SK-N-SH (cell line): ENCODE results near the gene ZW10. TPM values are rescaled to one million over a fixed set of nuclear protein-coding genes. Genes with fewer than 3 reads are reported as not detected.

Experiments
- CTCF ChIA-PET: fragments of 300-600, 350-600 bp; formaldehyde crosslinking; extraction: SDS; loops from one replicate; lab custom pipeline; 2021; lab: Yijun Ruan, JAX
- POLR2A ChIA-PET: fragments of 350-600 bp; sonication (Branson Sonifier 250); formaldehyde crosslinking; extraction: SDS; loops from one replicate; lab custom pipeline; 2020; ENCODE audit warnings: antibody characterized with exemption, inconsistent platforms; lab: Yijun Ruan, JAX
- DNase-seq: peaks from one replicate; pipeline ENCODE4 v3.0.0; 2012
- H2AFZ ChIP-seq: fragments of 200-600 bp; sonication (generic); 2 replicates; pipeline ENCODE4 v1.8.1; 2016; ENCODE audit warnings: antibody characterized with exemption, mild to moderate bottlenecking, low read depth
- H3F3A ChIP-seq: fragments of 200-600 bp; sonication (generic); replicated peaks from 2 replicates; pipeline ENCODE3; 2016; ENCODE audit warnings: antibody characterized with exemption, mild to moderate bottlenecking; ENCODE audit not compliant: insufficient read depth
- H3K27ac ChIP-seq, 2 experiments: fragments of 200-500 bp in 1 of 2; fragments of 200-600 bp in 1 of 2; sonication (Bioruptor generic) in 1 of 2; sonication (generic), shearing (Covaris generic) in 1 of 2; 2 replicates each; pipeline versions ENCODE4 v1.5.1 to v1.6.1; 2014 to 2016; ENCODE audit warnings: low read depth in 2 of 2, inconsistent platforms in 1 of 2, low read length in 1 of 2, mild to moderate bottlenecking in 1 of 2, mixed read lengths in 1 of 2
- H3K27me3 ChIP-seq: fragments of 200-600 bp; sonication (generic), shearing (Covaris generic); 2 replicates; pipeline ENCODE4 v1.6.1; 2016; ENCODE audit warnings: mixed run types; ENCODE audit not compliant: insufficient read depth
- H3K36me3 ChIP-seq, 2 experiments: fragments of 200-500 bp in 1 of 2; fragments of 200-600 bp in 1 of 2; sonication (Bioruptor generic) in 1 of 2; sonication (generic) in 1 of 2; replicated peaks in 1 of 2; 2 replicates each; pipeline versions ENCODE3 to v1.5.1; 2014 to 2016; ENCODE audit warnings: low read length in 1 of 2, mild to moderate bottlenecking in 1 of 2; ENCODE audit not compliant: insufficient read depth in 2 of 2, control insufficient read depth in 1 of 2
- H3K4me1 ChIP-seq, 2 experiments: fragments of 200-500 bp in 1 of 2; fragments of 200-600 bp in 1 of 2; sonication (Bioruptor generic) in 1 of 2; sonication (generic), shearing (Covaris generic) in 1 of 2; 2 replicates each; pipeline versions ENCODE4 v1.5.1 to v1.6.1; 2014 to 2016; ENCODE audit warnings: low read depth in 1 of 2, low read length in 1 of 2, mixed run types in 1 of 2; ENCODE audit not compliant: insufficient read depth in 2 of 2, control insufficient read depth in 1 of 2
- H3K4me2 ChIP-seq: fragments of 200-600 bp; sonication (generic), shearing (Covaris generic); 2 replicates; pipeline ENCODE4 v1.6.1; 2017; ENCODE audit warnings: mixed run types
- H3K4me3 ChIP-seq, 2 experiments: fragments of 200-500 bp in 1 of 2; fragments of 200-600 bp in 1 of 2; sonication (Bioruptor generic) in 1 of 2; sonication (generic), shearing (Covaris generic) in 1 of 2; 2 replicates each; pipeline versions ENCODE4 v1.5.1 to v1.8.1; 2014 to 2016; ENCODE audit warnings: low read depth in 2 of 2, inconsistent platforms in 1 of 2, low read length in 1 of 2, mild to moderate bottlenecking in 1 of 2, mixed read lengths in 1 of 2, moderate library complexity in 1 of 2
- H3K79me2 ChIP-seq: fragments of 200-600 bp; sonication (generic); 2 replicates; pipeline ENCODE4 v1.8.1; 2017; ENCODE audit warnings: mild to moderate bottlenecking; ENCODE audit not compliant: insufficient read depth
- H3K9ac ChIP-seq: fragments of 200-600 bp; sonication (generic); 2 replicates; pipeline ENCODE4 v1.6.1; 2017; ENCODE audit warnings: mixed run types
- H3K9me2 ChIP-seq: fragments of 200-600 bp; sonication (generic); 2 replicates; pipeline ENCODE4 v1.6.1; 2017; ENCODE audit warnings: mixed run types
- H3K9me3 ChIP-seq: fragments of 200-600 bp; sonication (generic); 2 replicates; pipeline ENCODE4 v1.6.1; 2017; ENCODE audit warnings: mixed run types, mild to moderate bottlenecking, moderate library complexity
- H4K20me1 ChIP-seq: fragments of 200-600 bp; sonication (generic); 2 replicates; pipeline ENCODE4 v1.6.1; 2017; ENCODE audit warnings: mild to moderate bottlenecking, mixed run types; ENCODE audit not compliant: insufficient read depth
- CHD2 ChIP-seq: fragments of 150-350 bp; IDR thresholded peaks from 2 replicates; pipeline ENCODE4 v1.6.1; 2018; ENCODE audit warnings: low read length; ENCODE audit not compliant: partially characterized antibody
- FOXJ3 ChIP-seq: sonication (generic); formaldehyde crosslinking; IDR thresholded peaks from 2 replicates; pipeline ENCODE4 v1.5.1; 2020; ENCODE audit warnings: mild to moderate bottlenecking, missing genetic modification reagents
- FOXM1 ChIP-seq: IDR thresholded peaks from 2 replicates; pipeline ENCODE4 v1.4.0; 2012; ENCODE audit warnings: low read depth, mild to moderate bottlenecking
- GABPA ChIP-seq: IDR thresholded peaks from 2 replicates; pipeline ENCODE4 v1.4.0; 2012; ENCODE audit warnings: low read depth, mild to moderate bottlenecking
- GATA2 ChIP-seq: sonication (generic); formaldehyde crosslinking; IDR thresholded peaks from 2 replicates; pipeline ENCODE4 v1.5.0; 2020; ENCODE audit warnings: mild to moderate bottlenecking, missing genetic modification reagents
- JUND ChIP-seq: IDR thresholded peaks from 2 replicates; pipeline ENCODE4 v1.4.0; 2012
- MEF2A ChIP-seq: IDR thresholded peaks from 2 replicates; pipeline ENCODE4 v1.4.0; 2012; ENCODE audit warnings: low read depth, borderline replicate concordance
- NFIC ChIP-seq: IDR thresholded peaks from 2 replicates; pipeline ENCODE4 v1.4.0; 2012; ENCODE audit warnings: borderline replicate concordance
- POLR2AphosphoS5 ChIP-seq: IDR thresholded peaks from 2 replicates; pipeline ENCODE4 v1.6.1; 2012; ENCODE audit warnings: low read depth, low read length
- RCOR1 ChIP-seq: fragments of 150-350 bp; IDR thresholded peaks from 2 replicates; pipeline ENCODE4 v1.6.1; 2017; ENCODE audit warnings: antibody characterized with exemption, low read length
- RFX5 ChIP-seq: IDR thresholded peaks from 2 replicates; pipeline ENCODE4 v1.6.1; 2012; ENCODE audit warnings: mild to moderate bottlenecking, improper control_type of control experiment, low read length
- SIN3A ChIP-seq: IDR thresholded peaks from 2 replicates; pipeline ENCODE4 v1.6.1; 2012; ENCODE audit warnings: low read depth, mild to moderate bottlenecking, low read length, moderate library complexity, borderline replicate concordance
- SMC3 ChIP-seq: IDR thresholded peaks from 2 replicates; pipeline ENCODE4 v1.6.1; 2012; ENCODE audit warnings: low read depth, low read length, improper control_type of control experiment
- TAF1 ChIP-seq: IDR thresholded peaks from 2 replicates; pipeline ENCODE4 v1.6.1; 2012; ENCODE audit warnings: low read depth, mild to moderate bottlenecking, low read length, moderate library complexity, borderline replicate concordance
- TCF12 ChIP-seq: IDR thresholded peaks from 2 replicates; pipeline ENCODE4 v1.4.0; 2012
- TEAD4 ChIP-seq: IDR thresholded peaks from 2 replicates; pipeline ENCODE4 v1.4.0; 2012; ENCODE audit warnings: mild to moderate bottlenecking, borderline replicate concordance; ENCODE audit not compliant: insufficient read depth
- WGBS: methylation state at CpG from one replicate; pipeline ENCODE4 v1.1.6; 2017; ENCODE audit warnings: low lambda C conversion rate; 5-methylcytosine and 5-hydroxymethylcytosine counted together
- polyA plus RNA-seq, 3 experiments: library from polyadenylated mRNA; depleted of rRNA; stranded (reverse); fragments of >200 nt; gene quantifications; 2 replicates each; pipeline ENCODE4 v1.2.3, GENCODE V29; 2012
- TF ChIP-seq, protein P1 (sequence below): fragments of 200-600 bp; sonication (generic); IDR thresholded peaks from 2 replicates; pipeline ENCODE4 v1.6.1; 2017; ENCODE audit warnings: antibody characterized with exemption, mild to moderate bottlenecking, moderate library complexity
- TF ChIP-seq, protein P2 (sequence below): fragments of 150-350 bp; IDR thresholded peaks from 2 replicates; pipeline ENCODE4 v1.6.1; 2016; ENCODE audit warnings: mild to moderate bottlenecking, low read depth, low read length
- TF ChIP-seq, protein P3 (sequence below): IDR thresholded peaks from 2 replicates; pipeline ENCODE4 v1.4.0; 2012; ENCODE audit warnings: low read depth, borderline replicate concordance
- TF ChIP-seq, protein P4 (sequence below): IDR thresholded peaks from 2 replicates; pipeline ENCODE4 v1.4.0; 2012; ENCODE audit warnings: low read depth, borderline replicate concordance

ZW10 gene
- polyA plus RNA-seq, 1 of the 3 experiments (the other 2 are of a cell fraction), result 6.1 TPM

DNA sequence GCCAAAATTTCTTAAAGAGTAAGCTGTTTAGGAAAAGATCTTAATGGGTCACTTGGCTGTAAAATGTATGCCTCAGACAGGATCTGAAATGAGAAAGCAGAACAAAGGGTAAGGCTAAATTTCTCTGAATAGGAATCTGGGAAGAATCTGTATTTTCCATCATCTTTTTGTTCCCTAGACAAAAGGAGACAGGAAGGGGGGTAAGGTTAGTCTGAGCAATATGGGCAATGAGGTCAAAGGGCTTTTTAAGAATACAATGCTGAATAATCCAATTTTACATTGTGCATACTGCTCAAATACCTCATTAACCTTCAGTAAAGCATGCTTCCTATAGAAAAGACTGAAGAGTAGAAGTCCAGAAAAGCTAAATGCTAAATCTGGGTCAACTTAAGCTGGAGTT is 40.7 kb upstream of the ZW10 start:
- ChIA-PET POLR2A (no interaction called here), CTCF (no interaction called here)
- no peaks in the 10 kb centered on the region for H3K27me3 ChIP-seq
- H3F3A ChIP-seq, result no peaks in the 10 kb centered on the region
- H3K9me2 ChIP-seq, result no peaks in the 10 kb centered on the region
- H3K27ac ChIP-seq, result no peak overlapping the region
- H3K36me3 ChIP-seq, result peaks cover 21 to 40% of the 10 kb centered on the region in 2 experiments
- H3K4me2 ChIP-seq, result no peak overlapping the region
- H3K9ac ChIP-seq, result no peak overlapping the region
- TF ChIP-seq, protein P1, sequence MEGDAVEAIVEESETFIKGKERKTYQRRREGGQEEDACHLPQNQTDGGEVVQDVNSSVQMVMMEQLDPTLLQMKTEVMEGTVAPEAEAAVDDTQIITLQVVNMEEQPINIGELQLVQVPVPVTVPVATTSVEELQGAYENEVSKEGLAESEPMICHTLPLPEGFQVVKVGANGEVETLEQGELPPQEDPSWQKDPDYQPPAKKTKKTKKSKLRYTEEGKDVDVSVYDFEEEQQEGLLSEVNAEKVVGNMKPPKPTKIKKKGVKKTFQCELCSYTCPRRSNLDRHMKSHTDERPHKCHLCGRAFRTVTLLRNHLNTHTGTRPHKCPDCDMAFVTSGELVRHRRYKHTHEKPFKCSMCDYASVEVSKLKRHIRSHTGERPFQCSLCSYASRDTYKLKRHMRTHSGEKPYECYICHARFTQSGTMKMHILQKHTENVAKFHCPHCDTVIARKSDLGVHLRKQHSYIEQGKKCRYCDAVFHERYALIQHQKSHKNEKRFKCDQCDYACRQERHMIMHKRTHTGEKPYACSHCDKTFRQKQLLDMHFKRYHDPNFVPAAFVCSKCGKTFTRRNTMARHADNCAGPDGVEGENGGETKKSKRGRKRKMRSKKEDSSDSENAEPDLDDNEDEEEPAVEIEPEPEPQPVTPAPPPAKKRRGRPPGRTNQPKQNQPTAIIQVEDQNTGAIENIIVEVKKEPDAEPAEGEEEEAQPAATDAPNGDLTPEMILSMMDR, result no peak
- TF ChIP-seq FOXM1 (no peak), JUND (no peak), TCF12 (no peak), GATA2 (CRISPR knock-in tag) (no peak), TAF1 (no peak), CHD2 (no peak)
- H2AFZ ChIP-seq, result no peak overlapping the region
- no peaks in the 10 kb centered on the region for H3K4me1 ChIP-seq
- DNase-seq, result no peak
- H4K20me1 ChIP-seq, result no peaks in the 10 kb centered on the region
- H3K9me3 ChIP-seq, result no peaks in the 10 kb centered on the region
- H3K79me2 ChIP-seq, result no peaks in the 10 kb centered on the region
- H3K4me3 ChIP-seq, result no peak overlapping the region

DNA sequence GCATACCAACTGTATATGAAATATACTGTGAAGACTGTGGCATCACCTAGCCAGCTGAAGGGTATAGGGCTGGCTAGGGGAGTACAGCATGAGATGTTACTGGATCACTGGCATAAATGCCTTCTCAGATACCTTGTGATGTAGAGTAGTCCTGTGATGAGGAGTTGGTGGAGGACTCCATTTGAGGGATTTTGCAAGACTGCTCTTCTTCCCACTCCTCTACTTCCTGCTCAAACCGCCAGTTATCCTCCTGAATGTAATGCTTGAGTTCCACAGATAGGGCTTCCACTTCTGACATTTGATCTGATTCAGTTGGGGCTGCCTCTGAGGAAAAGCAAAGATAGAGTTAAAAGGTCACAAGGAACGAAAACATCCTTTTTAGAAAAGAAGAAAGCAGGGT is 35.4 kb upstream of the ZW10 start:
- Histone ChIP-seq H3K36me3 (peaks cover 41 to 53% of the 10 kb centered on the region in 2 experiments), H3K79me2 (no peaks in the 10 kb centered on the region), H3F3A (no peaks in the 10 kb centered on the region), H3K27me3 (no peaks in the 10 kb centered on the region), H3K9ac (no peak overlapping the region), H3K9me3 (no peaks in the 10 kb centered on the region), H3K4me1 (no peaks in the 10 kb centered on the region), H3K4me3 (no peak overlapping the region), H3K9me2 (no peaks in the 10 kb centered on the region), H2AFZ (no peak overlapping the region), H3K27ac (no peak overlapping the region), H3K4me2 (no peak overlapping the region), H4K20me1 (no peaks in the 10 kb centered on the region)
- ChIA-PET POLR2A (no interaction called here), CTCF (no interaction called here)
- no peak for DNase-seq
- 46% methylated on average over 2 of the region's 2 CpGs for WGBS
- TF ChIP-seq SIN3A (no peak), TEAD4 (no peak), JUND (no peak), SMC3 (no peak), CHD2 (no peak), FOXJ3 (CRISPR knock-in tag) (no peak), RFX5 (no peak), GABPA (no peak), FOXM1 (no peak), TAF1 (no peak), TCF12 (no peak), RCOR1 (no peak), NFIC (no peak), MEF2A (no peak), POLR2AphosphoS5 (no peak)
- TF ChIP-seq, protein P2, sequence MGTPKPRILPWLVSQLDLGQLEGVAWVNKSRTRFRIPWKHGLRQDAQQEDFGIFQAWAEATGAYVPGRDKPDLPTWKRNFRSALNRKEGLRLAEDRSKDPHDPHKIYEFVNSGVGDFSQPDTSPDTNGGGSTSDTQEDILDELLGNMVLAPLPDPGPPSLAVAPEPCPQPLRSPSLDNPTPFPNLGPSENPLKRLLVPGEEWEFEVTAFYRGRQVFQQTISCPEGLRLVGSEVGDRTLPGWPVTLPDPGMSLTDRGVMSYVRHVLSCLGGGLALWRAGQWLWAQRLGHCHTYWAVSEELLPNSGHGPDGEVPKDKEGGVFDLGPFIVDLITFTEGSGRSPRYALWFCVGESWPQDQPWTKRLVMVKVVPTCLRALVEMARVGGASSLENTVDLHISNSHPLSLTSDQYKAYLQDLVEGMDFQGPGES, result no peak
- TF ChIP-seq, protein P1, result no peak
- TF ChIP-seq, protein P3, sequence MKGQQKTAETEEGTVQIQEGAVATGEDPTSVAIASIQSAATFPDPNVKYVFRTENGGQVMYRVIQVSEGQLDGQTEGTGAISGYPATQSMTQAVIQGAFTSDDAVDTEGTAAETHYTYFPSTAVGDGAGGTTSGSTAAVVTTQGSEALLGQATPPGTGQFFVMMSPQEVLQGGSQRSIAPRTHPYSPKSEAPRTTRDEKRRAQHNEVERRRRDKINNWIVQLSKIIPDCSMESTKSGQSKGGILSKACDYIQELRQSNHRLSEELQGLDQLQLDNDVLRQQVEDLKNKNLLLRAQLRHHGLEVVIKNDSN, result no peak
- TF ChIP-seq, protein P4, sequence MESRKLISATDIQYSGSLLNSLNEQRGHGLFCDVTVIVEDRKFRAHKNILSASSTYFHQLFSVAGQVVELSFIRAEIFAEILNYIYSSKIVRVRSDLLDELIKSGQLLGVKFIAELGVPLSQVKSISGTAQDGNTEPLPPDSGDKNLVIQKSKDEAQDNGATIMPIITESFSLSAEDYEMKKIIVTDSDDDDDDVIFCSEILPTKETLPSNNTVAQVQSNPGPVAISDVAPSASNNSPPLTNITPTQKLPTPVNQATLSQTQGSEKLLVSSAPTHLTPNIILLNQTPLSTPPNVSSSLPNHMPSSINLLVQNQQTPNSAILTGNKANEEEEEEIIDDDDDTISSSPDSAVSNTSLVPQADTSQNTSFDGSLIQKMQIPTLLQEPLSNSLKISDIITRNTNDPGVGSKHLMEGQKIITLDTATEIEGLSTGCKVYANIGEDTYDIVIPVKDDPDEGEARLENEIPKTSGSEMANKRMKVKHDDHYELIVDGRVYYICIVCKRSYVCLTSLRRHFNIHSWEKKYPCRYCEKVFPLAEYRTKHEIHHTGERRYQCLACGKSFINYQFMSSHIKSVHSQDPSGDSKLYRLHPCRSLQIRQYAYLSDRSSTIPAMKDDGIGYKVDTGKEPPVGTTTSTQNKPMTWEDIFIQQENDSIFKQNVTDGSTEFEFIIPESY, result no peak
